Ishikawa (cell line): Measurements from ENCODE around the gene LSM10.

Experiments used
- CEBPB ChIP-seq: IDR thresholded peaks from 2 replicates; pipeline ENCODE4 v1.6.1; 2012
- CREB1 ChIP-seq: IDR thresholded peaks from 2 replicates; pipeline ENCODE4 v1.6.1; 2012; ENCODE audit warnings: low read depth
- EGR1 ChIP-seq: IDR thresholded peaks from 2 replicates; pipeline ENCODE4 v1.6.1; 2012
- EP300 ChIP-seq: IDR thresholded peaks from 2 replicates; pipeline ENCODE4 v1.6.1; 2012; ENCODE audit warnings: borderline replicate concordance
- FOXM1 ChIP-seq: IDR thresholded peaks from 2 replicates; pipeline ENCODE4 v1.6.1; 2012; ENCODE audit warnings: low read depth, borderline replicate concordance
- MAX ChIP-seq: IDR thresholded peaks from 2 replicates; pipeline ENCODE4 v1.6.1; 2012
- NFIC ChIP-seq: IDR thresholded peaks from 2 replicates; pipeline ENCODE4 v1.6.1; 2012
- RAD21 ChIP-seq: IDR thresholded peaks from 2 replicates; pipeline ENCODE4 v1.6.1; 2012; ENCODE audit warnings: low read depth
- REST ChIP-seq: IDR thresholded peaks from 2 replicates; pipeline ENCODE4 v1.6.1; 2012; ENCODE audit warnings: low read depth, mild to moderate bottlenecking
- TAF1 ChIP-seq: IDR thresholded peaks from 2 replicates; pipeline ENCODE4 v1.6.1; 2012; ENCODE audit warnings: low read depth, mild to moderate bottlenecking
- TCF12 ChIP-seq: IDR thresholded peaks from 2 replicates; pipeline ENCODE4 v1.6.1; 2012; ENCODE audit warnings: low read depth
- TEAD4 ChIP-seq: IDR thresholded peaks from 2 replicates; pipeline ENCODE4 v1.6.1; 2012
- USF1 ChIP-seq: IDR thresholded peaks from 2 replicates; pipeline ENCODE4 v1.6.1; 2012
- YY1 ChIP-seq: IDR thresholded peaks from 2 replicates; pipeline ENCODE4 v1.6.1; 2012; ENCODE audit warnings: low read depth
- ZBTB7A ChIP-seq: IDR thresholded peaks from 2 replicates; pipeline ENCODE4 v1.6.1; 2012; ENCODE audit warnings: low read depth

LSM10 gene

GRCh38 chr1:36443297-36443696 lies 45.6 kb upstream of the LSM10 start:
- no peak for TF ChIP-seq REST
- no peak for TF ChIP-seq CREB1
- TF ChIP-seq YY1, result no peak

GRCh38 chr1:36442337-36442736 lies 44.6 kb upstream of the LSM10 start:
- TF ChIP-seq TCF12, result no peak

GRCh38 chr1:36440646-36441045 lies 42.9 kb upstream of the LSM10 start:
- TF ChIP-seq REST, result no peak
- no peak for TF ChIP-seq TAF1
- no peak for TF ChIP-seq TEAD4
- TF ChIP-seq NFIC, result no peak
- no peak for TF ChIP-seq EGR1
- TF ChIP-seq EP300, result no peak
- TF ChIP-seq TCF12, result no peak
- TF ChIP-seq FOXM1, result no peak
- no peak for TF ChIP-seq YY1
- no peak for TF ChIP-seq CEBPB
- no peak for TF ChIP-seq USF1
- TF ChIP-seq ZBTB7A, result no peak
- TF ChIP-seq MAX, result no peak
- no peak for TF ChIP-seq CREB1
- TF ChIP-seq RAD21, result no peak

GRCh38 chr1:36440044-36440443 lies 42.3 kb upstream of the LSM10 start:
- no peak for TF ChIP-seq CREB1
- TF ChIP-seq EGR1, result no peak
- no peak for TF ChIP-seq USF1
- TF ChIP-seq YY1, result no peak
- TF ChIP-seq EP300, result no peak
- TF ChIP-seq TCF12, result no peak
- TF ChIP-seq TAF1, result no peak
- no peak for TF ChIP-seq ZBTB7A
- no peak for TF ChIP-seq CEBPB
- TF ChIP-seq TEAD4, result no peak
- no peak for TF ChIP-seq REST

- TF ChIP-seq NFIC (no peak), CREB1 (no peak), MAX (no peak)
Observed at GRCh38 chr1:36438715-36439114, 41.0 kb upstream of the LSM10 start.

GRCh38 chr1:36436821-36437220 lies 39.1 kb upstream of the LSM10 start:
- TF ChIP-seq EGR1, result no peak
- no peak for TF ChIP-seq YY1
- no peak for TF ChIP-seq ZBTB7A
- TF ChIP-seq RAD21, result no peak
- peak; percentile 61; the same call in 1 of the 2 replicates for TF ChIP-seq EP300
- TF ChIP-seq TEAD4, result peak; percentile 74
- peak; percentile 55; the same call in 1 of the 2 replicates for TF ChIP-seq TCF12
- TF ChIP-seq CEBPB, result no peak
